NCI-H82 treated with DMSO at 0.1 percent for 48 hours (cell line): Measurements from ENCODE around the gene NUP85.
"Not testable (repeated sequence)": the region's sequence is repeated elsewhere in the genome, so short reads cannot be mapped to it uniquely, and the experiment has no call there.

Experiments used
- DNase-seq: peaks from one replicate; lab custom pipeline; 2025; ENCODE audit not compliant: unreplicated experiment; lab: John Stamatoyannopoulos, UW

Gene NUP85

GRCh38 chr17:75266316-75267152, 61.1 kb downstream of the NUP85 start:
- no peak for DNase-seq

DNA sequence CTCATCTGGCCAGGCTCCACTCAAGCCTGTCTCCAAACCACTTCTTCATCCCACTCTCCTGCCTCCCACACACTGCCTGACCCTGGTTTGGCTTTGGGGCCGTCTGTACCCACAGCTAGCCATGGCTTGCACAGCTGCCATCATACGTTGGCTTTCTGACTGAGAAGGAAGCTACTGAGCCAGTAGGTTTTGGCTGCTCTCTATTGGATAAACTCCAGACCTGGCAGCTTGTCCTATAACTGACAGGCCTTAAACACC, 61.6 kb downstream of the NUP85 start:
- no peak for DNase-seq

DNA sequence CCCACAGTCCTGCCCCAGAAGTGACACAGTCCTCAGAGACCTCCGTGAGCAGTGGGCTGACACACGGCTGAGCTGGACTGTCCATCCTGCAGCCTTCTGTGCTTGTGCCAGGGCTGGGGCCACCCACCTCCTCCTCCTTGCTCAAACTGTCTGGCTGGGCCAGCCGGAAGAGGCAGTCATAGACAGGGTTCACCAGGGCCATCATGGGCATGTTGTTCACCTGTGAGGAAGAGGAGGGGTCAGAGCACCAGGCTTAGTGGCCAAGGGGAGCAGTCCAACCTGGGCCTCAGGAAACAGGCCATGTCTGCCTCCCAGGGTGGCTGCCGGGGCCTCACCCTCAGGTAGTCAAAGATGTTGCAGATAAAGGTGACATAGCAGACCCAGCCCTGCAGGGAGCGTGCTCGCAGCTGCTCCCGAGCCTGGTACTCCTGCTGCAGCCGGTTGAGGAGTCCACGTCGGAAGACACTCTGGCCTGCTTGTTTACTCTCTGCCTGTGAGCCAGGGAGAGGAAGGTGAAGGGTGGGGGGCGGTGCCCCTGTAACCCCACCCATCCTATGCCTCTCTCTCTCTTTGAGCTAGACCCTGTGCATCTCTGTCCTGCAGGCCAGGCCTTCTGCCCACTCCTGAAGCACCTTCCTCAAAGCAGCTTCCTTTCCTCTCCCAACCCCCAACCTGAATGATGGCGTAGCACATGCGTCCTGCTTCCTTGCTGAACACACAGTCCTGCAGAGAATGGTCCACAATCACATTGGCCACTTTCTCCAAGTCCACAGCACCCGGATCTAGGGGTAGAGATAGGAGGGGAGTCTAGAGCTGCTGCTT, 62.1 kb downstream of the NUP85 start:
- DNase-seq, result no peak

DNA sequence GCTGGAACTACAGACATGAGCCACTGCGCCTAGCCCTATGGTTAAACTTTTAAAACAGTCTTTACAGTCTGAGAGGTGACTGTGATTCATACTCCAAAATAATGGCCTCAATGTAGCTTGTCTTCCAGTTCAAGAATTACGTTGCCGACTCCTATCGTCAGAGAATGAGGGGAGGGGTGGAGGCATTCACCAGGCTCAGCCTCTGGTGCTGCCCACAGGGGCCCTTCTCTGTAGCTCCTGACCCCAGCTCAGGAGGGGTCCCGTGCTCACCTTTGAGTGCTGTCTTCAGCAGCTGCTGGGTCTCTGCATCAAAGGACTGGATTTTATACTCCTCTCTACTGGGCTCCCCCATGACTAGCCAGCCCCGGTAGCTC, 64.4 kb downstream of the NUP85 start:
- no peak for DNase-seq

GRCh38 chr17:75270218-75270965, 64.9 kb downstream of the NUP85 start:
- peak; percentile 61 for DNase-seq

DNA sequence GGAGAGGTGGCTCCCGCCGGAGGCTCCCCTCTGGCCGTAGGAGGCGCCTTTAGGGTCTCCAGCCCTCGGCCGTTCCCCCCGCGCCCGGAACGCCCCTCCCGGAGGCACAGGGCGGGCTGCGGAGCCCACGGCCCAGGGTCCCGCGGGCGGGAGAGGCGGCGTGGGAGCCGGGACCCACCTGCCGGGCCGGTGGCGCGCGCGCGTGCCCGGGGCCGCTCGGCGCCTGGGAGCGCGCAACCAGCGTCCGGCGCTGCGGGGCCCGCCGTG, 65.4 kb downstream of the NUP85 start, which contains the start of gene MIF4GD:
Gene MIF4GD (minus strand): TSS at position 266 of the 267 bp plus-strand sequence. CDS start 1,036 bp downstream, outside the sequence.
- no peak for DNase-seq

DNA sequence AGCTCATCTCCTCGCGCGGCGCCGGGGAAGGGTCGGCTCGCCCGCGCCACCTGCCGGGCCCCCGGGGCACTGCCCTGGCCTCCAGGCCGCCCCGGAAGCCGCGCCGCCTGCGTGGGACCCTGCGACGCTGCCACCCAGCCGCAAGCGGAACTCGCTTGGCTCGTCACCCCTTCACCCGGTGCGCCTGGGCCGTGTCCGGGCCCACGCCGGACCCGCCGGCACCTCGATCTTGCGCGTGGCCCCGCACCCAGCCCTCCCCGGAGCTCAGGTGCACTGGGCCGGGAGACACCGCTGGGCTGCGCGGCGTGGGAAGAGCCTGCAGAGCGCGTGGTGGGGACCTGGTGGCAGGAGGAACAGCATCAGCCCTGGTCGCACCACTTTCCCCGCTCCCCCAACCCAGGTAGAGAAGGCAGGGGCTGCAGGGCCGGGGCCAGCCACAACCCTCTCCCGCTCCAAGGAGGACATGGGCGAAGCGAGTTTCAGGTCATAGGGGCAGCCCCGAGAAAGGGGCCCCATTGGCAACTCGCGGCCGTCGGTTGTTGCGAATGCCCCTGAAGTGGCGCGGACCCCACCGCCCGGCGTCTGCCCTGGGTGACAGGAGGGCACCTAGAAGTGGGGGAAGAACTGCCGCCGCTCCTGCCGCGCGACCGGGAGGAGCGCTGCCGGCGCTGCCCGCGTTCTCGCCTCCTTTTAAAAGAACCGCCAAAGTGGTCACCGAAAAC, 65.9 kb downstream of the NUP85 start:
- DNase-seq, result peak; percentile 21

DNA sequence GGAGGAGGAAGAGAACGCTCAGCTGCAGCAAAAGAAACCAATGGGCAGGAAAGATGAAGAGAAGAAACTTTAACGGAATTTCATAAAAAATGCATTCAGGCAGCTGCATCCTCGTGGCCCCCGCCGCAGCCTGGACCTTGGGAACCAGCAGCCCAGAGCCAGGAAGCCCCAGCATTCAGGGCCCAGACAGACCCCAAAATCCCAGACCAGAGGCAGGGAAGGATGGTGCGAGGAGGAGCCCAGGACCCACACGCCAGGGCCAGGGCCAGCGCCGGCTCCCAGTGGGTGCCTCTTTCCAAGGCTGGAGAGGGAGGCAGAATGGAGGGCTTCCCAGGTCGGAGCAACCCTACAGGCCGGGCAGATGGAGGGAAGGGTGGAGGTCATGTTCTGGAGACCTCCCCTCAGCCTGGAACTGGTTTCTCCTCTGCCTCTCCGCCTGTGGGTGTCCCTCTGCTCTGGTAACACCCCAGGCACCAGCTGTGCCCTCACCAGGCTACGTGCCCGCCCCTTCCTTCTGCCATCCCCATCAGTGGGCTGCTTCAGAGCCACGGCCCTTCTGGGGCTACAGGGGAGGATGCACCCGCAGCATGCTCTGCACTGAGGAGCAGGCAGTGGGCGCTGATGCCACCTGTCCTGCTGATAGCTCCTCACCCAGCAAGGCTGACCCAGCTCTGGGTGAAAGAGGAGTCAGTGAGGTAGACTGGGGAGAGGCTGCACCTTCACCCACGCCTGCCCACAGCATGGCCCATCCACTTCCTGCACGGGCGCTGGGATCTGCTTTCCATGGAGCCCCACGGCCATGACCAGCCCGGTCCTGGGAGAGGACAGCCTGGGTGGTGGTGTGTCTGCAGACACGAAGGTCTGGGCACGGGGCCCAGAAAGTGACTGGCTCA, 66.7 kb downstream of the NUP85 start:
- DNase-seq, result no peak

DNA sequence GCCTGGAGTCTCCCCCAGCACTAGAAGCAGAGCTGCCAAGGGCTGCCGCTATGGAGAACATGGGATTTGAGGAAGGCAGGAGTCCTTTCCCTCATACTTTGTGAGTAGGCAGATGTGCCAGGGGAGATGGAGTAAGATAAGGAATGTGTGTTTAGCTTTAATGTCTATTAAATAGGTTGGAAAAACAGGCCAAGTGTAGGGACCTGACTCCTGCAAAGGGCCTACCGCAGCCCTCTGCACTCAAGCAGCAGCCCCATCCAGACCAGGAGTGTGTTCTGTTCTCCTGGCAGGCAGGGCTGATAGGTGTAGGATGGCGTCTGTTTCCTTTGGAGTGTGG, 67.3 kb downstream of the NUP85 start:
- no peak for DNase-seq

- no peak for DNase-seq
Measured at GRCh38 chr17:75273977-75274708, 68.7 kb downstream of the NUP85 start.

- no peak for DNase-seq
Measured at GRCh38 chr17:75277664-75278071, 72.2 kb downstream of the NUP85 start.

GRCh38 chr17:75280189-75280588, 74.7 kb downstream of the NUP85 start:
- DNase-seq, result not testable (repeated sequence)

GRCh38 chr17:75285123-75285522, 79.6 kb downstream of the NUP85 start:
- no peak for DNase-seq
